T1000 (cell line): ENCODE measurements around the gene RIPPLY2.
"Not testable (repeated sequence)": the region's sequence is repeated elsewhere in the genome, so short reads cannot be mapped to it uniquely, and the experiment has no call there.

Source experiments
- DNase-seq: peaks from one replicate; lab custom pipeline; 2025; ENCODE audit warnings: mixed read lengths; lab: John Stamatoyannopoulos, UW

RIPPLY2 gene

DNA sequence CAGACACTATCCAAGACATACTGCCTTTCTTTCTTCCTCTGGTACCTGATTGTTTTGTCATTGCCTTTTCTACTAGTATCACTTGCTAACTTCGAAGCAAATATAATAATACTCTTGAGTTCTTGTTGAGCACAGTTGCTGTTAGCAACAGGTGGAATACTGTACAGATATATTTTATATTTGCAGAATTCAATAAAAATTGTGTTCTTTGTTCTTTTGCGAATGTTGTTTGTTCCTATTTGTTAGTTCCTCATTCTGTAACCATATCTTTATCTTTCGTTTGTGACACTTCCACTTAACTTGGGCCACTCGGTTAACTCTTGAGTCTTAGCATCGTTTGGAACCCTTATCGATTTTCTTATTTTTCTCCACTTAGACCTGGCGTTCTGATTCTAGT, 7.2 kb downstream of the RIPPLY2 start:
- no peak for DNase-seq

DNA sequence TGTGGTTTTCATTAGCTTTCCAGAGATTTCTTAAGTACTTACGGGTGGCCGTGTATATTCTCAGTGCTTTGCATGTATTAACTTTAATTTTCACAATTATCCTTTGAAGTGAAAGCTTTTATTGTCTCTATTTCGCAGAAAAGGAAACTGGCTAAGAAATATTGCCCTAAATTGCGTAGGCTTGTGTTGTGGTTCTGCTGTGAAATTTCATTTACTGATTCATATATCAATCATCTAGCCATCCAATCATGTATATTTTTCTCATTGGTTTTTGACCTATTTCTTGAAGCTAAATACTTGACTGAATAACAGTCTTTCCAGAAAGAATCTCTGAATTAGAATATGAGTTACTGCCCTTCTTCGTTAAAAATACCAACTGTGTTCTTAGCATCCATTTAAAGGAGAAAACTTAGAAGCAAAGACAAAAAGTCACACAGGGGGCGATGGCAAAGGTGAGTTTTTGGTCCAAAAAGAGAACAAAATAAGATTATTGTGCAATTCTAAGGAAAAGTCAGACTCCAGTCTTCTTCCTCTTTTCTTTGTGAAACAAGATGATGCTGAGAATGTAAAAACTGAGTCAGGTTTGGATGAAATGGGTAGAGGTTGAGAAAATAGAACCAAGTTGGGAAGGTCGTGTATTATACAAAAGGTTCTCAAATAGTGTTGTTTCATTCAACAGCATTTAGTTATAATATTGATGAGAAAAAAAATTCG, 7.8 kb downstream of the RIPPLY2 start:
- no peak for DNase-seq

DNA sequence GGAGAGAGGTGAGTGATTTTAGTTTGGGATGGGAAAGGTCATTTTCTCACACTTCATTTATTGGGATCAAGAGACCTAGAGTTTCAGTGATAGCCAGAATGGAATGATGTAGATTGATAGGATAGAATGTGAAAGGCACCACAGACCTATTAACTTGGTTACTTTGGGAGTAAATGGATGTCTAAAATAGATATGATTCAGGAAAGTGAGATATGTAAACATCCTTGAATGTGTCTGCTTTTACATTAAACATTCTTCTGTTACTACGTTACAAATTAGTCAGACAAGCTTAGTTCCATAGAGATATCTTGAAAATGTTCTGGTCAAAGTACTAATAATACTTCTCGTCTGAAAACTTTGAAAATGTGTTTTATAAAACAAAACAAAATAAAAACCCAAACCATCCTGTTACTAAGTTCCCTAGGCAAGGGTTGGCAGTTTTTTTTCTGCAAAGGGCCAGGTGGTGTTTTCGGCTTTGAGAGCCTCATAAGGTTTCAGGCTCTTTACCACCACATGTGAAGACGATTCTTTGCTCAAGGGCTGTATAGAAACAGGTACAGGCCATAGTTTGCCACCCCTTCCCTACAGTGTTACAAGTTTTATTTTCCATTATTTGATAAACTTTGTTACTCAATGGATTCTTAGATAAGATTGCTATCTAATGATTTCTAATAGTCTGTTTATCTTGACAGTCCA, 9.8 kb downstream of the RIPPLY2 start:
- DNase-seq = no peak

DNA sequence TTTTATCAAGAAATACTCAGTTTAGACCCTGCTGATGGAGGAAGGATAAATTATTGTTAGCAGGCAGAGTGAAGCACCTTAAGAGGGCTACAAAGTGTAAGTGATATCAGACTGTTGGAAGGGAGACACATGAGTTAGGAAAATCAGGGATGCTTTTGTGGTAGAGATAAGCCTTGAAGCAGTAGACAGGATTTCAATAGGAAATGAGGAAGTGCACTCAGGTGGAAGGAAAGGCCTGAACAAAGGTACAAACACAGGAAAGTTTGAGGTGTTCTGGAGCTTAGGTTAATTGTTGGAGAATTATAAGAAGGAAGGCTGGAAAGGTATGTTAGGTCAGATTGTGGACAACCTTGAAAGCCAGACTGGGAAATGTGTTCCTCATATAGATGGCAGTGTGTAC, 13.9 kb downstream of the RIPPLY2 start:
- no peak for DNase-seq

DNA sequence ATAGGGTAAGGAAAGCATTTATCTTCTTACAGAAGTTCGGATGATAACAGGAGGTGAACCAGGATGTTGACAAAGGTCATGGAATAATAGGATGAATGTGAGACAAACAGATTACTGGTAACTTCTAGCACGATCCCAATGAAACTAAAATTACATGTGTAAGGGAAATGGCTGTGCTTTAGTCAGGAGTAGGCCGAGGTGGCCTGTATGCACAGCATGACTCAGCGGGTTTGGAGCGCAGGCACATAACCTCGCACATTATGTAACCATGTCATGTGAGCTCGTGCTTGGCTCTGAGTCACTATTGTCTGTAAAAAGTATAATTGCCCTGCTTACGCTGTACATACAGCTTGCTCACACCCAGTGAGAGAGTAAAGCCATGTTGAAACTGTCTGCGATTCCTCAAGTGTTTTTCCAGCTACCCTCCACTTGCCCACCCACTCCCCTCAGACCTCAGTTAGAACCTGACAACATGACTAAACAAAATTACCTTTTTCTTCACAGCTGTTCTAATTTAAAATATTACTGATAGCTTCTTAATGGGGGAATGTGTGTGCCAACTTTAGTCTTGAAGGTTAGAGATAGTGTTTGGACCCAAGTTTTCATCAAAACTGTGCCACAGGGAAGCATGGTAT, 14.5 kb downstream of the RIPPLY2 start:
- DNase-seq = peak; percentile 80

DNA sequence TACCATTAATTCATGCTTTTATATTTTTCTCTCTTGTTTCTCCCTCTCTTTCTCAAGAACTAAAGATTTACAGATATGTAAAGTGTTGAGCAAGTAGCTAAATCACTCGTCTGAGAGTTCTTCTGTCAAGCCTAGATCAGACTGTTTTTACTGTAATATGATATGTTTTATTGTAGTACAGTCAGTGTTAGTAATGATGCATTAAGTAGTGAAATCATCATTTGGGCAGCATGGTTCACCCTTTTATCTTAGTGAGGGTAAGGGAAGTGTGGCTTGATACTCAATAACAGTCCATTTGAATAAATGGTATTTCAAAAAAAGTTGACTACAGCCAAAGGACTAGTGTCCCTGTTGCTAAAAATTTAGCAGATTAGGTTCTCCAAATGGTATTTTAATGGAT, 15.5 kb downstream of the RIPPLY2 start:
- no peak for DNase-seq

DNA sequence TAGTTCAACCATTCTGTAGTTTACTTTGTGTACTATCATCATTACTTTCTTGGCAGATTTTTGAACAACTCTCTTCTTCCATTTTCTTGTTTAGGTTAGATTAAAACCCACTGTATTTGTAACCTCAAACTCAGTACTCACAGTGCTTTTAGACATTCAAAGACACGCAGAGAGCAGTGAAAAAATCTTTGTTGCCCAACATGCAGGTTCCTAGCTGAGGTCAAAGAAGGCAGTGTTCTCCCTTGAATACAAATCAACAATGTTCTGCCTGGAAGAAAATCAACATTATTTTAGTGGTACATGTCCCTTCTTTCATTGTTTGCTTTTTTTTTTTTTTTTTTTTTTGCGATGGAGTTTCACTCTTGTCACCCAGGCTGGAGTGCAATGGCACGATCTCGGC, 17.5 kb downstream of the RIPPLY2 start:
- DNase-seq = no peak

DNA sequence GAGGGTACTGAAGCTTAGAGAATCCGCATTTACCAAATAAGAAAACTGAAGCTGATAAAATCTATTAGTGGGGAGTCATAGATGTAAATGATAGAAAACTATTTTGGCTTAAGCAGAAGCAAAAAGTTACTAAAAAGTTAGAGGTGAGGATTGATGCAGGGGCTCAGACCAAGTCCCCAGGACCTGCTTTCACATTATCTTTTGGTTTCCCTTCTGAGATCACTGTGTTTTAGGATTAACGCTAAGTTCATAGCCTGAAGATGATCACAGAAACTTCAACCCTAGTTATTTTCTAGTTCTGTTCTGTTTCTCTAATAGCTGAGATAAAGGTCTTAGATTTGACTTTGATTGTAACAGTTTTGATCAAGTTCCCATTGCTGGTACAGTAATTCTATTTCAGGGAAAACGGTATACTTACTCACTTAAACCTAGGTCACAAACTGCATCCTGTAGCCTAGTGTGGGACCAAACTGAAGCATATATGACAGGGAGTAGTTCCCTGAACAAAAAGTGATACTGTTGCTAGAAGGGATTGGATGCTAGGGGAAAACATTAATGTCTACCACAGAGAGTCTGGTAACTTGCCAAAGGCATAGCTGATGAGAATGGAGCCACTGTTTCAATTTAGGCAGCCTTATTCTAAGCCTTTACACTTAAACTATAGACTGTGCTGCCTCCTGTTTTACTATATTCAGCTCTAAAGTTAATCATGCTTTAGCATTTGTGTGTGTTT, 19.4 kb downstream of the RIPPLY2 start:
- no peak for DNase-seq

DNA sequence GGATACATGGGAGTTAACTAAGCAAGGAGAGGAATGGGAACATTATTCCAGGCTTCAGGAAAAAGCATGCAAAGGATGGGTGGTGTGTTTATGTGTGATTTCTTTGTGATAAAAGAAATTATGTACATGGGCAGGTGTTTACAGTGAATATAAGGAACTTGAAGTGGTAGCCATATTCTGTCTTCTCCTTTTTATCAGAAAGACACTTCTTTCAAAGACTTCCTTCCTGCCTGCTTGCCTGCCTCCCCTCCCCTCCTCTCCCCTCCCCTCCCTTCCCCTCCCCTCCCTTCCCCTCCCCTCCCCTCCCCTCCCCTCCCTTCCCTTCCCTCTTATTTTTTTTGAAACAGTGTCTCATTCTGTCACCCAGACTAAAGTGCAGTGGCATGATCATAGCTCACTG, 20.7 kb downstream of the RIPPLY2 start:
- DNase-seq = no peak

DNA sequence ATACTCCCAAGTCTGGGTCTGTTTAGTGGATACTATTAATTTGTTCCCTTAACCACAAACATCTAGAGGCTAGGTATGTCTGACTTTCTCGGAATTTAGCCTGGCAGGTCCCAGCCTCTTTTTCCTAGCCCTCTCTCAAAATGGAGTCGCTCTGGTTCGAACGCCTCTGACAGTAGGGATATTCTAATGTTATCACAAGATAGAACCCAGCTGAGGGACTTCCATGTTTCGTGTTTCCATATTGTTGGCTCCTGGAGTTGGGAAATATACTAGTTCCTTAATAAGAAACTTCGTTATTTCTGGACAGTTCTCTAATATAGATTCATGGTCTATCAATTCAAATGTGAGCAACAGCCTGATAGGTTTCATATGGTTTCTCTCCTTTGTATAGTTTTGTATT, 22.7 kb downstream of the RIPPLY2 start:
- DNase-seq = no peak

DNA sequence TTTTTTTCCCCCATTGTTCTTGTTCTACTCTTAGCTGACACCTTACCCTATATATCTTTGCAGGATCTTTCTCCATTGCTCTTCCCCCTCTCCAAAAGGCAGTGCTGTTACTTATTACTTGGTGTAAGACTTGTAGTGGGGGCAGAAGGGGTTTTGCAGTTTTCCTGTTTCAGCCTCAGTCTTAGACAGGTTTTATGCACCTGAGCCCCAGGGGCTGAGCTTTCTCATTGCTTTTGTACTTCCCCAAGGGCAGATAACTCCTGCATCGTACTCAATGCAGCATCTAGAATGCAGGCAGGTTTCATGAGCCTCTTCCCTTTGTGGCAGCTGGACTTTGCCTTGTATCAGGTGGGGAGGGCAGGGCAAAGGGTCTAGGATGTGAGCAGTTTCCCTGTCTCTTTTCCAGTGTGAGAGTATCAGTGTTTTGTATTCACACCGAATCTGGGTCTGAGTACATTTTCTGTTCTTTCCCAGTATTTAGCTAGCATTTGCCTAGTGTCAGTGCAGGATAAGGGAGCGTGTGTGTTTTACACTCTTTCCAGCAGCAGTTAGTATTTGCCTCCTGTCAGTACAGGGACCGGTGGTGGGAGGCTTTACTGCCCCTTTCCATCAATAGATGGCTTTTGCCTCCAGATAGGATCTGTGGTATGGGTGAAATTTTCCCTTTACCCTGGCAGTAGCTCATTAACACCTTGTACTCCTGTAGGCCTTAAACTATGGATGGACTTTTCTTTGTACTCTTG, 25.9 kb downstream of the RIPPLY2 start:
- DNase-seq = no peak

DNA sequence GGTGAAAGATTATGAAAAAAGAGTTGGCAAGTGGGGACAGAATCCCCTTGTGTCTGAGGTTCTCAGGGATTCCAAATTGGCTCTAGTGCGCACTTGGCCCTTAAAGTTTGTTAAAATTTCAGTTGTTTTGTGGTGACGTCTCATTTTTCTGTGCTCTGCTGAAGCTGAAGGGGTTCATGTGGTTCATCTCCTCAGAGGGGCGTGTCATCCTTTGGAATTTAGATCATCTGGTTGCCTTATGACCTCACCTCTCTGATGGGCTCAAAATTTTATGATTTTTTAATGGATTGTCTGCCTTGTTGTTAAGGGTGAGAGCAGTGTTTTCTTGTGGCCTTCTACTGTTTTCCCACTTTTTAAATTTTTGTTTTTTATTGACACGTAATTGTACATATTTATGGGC, 26.6 kb downstream of the RIPPLY2 start:
- DNase-seq = no peak

DNA sequence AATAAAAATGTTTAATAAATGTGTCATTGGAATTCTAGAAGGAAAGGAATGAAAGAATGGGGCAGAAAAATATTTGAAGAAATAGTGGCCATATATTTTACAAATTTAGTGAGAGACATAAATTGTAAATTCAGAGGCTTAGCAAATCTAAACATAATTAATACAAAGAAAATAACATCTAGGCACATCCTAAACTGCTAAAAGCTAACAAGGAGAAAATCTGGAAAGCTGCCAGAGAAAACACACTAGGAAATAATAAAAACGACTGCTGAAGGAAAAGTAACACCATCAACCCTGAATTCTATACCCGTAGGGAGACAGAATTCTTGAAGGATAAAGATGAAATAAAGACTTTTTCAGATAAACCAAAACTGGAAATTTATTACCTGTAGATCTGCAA, 30.1 kb downstream of the RIPPLY2 start:
- no peak for DNase-seq

DNA sequence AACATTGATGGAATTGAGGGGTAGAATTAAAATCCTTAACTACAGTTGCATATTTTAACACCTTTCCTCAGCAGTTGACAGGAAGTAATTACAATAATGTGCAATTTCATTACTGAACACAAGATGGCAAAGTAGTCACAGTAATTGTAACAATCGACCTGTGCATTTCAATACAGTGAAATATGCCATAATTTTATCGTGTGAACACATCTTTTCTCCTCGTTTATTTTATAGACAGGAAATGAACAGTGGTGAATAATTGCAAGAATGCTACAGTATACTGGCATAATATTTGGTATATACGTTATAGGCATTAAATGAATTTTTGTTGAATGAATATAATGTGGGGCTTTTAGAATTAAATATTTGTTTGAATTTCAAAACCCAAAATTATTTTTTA, 31.4 kb downstream of the RIPPLY2 start:
- DNase-seq = no peak

DNA sequence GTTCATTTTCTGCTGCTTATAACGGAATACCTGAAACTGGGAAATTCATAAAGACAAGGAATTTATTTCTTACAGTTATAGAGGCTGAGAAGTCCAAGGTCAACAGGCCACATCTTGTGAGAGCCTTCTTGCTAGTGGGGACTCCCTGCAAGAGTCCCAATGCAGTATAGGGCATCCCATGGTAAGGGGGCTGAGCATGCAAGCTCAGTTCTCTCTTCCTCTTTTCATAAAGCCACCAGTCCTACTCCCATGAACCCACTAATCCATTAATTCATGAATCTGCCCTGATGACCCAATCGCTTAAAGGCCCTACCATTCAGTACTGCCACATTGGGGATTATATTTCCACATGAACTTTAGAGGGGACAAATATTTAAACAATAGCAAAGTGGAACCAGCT, 32.8 kb downstream of the RIPPLY2 start:
- no peak for DNase-seq

DNA sequence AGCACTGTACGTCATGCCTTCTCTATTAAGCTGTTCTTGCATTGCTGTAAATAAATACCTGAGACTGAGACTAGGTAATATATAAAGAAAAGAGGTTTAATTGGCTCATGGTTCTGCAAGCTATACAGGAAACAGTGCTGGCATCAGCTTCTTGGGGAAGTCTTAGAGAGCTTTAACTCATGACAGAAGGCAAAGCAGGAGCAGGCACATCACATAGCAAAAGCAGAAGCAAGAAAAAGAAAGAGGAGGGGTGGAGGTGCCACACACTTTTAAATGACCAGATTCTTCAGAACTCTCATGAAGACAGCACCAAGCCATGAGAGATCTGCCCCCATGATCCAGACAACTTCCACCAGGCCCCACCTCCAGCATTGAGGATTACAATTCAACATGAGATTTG, 36.5 kb downstream of the RIPPLY2 start:
- DNase-seq = no peak

DNA sequence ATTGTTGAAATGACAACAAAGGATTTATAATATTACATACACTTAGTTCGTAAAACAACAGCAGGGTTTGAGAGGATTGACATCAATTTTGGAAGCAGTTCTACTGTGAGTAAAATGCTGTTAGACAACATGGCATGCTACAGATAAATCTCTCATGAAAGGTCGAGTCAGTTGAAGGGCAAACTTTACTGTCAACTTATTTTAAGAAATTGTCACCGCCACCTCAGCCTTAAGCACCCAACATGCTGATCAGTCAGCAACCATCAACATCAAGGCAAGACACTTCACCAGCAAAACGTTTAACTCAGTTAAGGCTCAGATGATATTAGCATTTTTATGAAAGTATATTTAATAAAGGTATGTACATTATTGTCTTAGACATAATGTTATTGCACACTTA, 37.4 kb downstream of the RIPPLY2 start:
- DNase-seq = no peak

DNA sequence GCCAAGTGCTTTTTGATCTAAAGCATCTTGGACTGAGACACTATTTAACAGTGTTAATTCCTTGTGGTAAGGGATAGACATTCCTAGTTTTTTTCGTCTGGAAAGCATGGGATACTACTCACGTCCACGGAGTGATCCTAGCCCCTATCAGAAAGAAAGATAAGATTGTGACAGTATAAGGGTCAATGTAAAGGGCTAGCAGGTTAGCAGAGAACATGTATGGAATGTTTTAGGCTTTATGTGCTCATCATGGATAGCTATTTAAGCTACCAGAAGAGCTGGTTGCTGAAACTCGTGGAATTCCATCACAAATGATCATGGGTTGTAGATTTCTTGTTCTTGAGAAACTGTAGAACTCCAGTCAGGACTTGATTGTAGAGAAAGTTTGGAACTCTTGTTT, 38.4 kb downstream of the RIPPLY2 start:
- DNase-seq = no peak

DNA sequence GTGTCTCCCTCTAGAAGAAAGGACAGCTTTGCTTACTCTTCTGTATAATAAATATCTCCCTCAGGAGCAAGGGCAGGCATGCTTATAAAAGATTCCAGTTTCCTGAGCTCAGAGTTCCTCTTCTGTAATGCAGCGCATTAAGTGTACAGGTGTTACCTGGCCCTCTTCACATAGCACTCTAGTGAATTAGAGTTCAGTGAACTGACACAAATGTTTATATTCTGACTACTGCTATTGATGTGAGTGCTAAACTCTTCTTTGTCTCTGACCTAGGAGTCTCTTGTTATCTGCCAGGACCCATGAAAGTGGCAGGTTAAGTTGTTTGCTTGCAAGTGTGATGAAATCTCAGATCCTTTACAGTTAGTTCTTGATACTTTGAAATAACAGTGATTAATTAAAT, 39.9 kb downstream of the RIPPLY2 start:
- DNase-seq = no peak

DNA sequence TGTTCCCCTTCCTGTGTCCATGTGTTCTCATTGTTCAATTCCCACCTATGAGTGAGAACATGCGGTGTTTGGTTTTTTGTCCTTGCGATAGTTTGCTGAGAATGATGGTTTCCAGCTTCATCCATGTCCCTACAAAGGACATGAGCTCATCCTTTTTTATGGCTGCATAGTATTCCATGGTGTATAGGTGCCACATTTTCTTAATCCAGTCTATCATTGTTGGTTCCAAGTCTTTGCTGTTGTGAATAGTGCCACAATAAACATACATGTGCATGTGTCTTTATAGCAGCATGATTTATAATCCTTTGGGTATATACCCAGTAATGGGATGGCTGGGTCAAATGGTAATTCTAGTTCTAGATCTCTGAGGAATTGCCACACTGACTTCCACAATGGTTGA, 43.9 kb downstream of the RIPPLY2 start:
- not testable (repeated sequence) for DNase-seq

DNA sequence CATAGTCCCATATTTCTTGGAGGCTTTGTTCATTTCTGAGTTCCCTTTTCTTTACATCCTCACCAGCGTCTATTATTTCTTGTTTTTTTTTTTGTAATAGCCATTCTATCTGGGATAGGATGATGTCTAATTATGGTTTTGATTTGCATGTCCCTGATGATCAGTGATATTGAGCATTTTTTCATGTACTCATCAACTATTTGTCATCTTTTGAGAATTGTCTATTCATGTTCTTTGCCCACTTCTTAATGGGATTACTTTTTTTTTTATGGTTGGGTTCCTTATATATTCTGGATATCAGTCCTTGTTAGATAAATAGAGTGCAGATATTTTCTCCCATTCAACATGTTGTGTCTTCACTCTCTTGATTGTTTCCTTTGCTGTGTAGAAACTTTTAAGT, 48.5 kb downstream of the RIPPLY2 start:
- DNase-seq = no peak

DNA sequence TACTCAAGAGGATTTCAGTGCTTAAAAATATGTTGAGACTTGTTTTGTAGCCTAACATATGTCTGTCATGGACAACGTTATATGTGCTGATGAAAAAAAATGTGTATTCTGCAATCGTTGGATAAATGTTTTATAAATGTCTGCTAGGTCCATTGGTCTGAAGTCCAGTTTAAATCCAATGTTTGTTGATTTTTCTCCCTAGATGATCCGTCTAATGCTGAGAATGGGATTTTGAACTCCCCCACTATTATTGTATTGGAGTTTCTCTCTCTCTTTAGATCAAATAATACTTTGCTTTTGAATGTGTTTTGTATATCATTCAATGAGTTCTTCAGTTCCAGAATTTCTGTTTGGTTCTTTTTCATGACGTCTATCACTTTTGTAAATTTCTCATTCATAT, 51.2 kb downstream of the RIPPLY2 start:
- DNase-seq = no peak
